Measurements from ENCODE around the gene NSMCE1. TPM values are rescaled to one million over a fixed set of nuclear protein-coding genes. Genes with fewer than 3 reads are reported as not detected.
A peak's percentile ranks its signal among the peaks of the same experiment; 100 is the strongest.

Gene NSMCE1
- total RNA-seq, 1 donor from 2014 or later, result 186 TPM

GRCh38 chr16:27228045-27228444, 40.5 kb downstream of the NSMCE1 start:
- Mint-ChIP-seq H3K4me3 (ENCODE audit: low read depth) (no peak overlapping the region), H3K27me3 (ENCODE audit: low read depth) (no peaks in the 10 kb centered on the region), H3K36me3 (ENCODE audit: low read depth) (peaks cover 76% of the 10 kb centered on the region), H3K27ac (no peak overlapping the region), H3K9me3 (no peaks in the 10 kb centered on the region), H3K4me1 (ENCODE audit: low read depth) (peaks cover 49% of the 10 kb centered on the region)
- DNase-seq (ENCODE audit: low spot score), result no peak
- intact Hi-C loops (cut with micrococcal nuclease), result no loop called here

- intact Hi-C loops (cut with micrococcal nuclease), result no loop called here
- Mint-ChIP-seq H3K27ac (no peak overlapping the region), H3K27me3 (ENCODE audit: low read depth) (no peaks in the 10 kb centered on the region), H3K36me3 (ENCODE audit: low read depth) (peaks cover 67% of the 10 kb centered on the region), H3K9me3 (no peaks in the 10 kb centered on the region), H3K4me1 (ENCODE audit: low read depth) (peaks cover 40% of the 10 kb centered on the region), H3K4me3 (ENCODE audit: low read depth) (no peak overlapping the region)
- DNase-seq (ENCODE audit: low spot score), result no peak
These were observed 41.4 kb downstream of the NSMCE1 start for GRCh38 chr16:27226976-27227705.

- Mint-ChIP-seq H3K27me3 (ENCODE audit: low read depth) (no peaks in the 10 kb centered on the region), H3K9me3 (no peaks in the 10 kb centered on the region), H3K4me1 (ENCODE audit: low read depth) (peaks cover 33% of the 10 kb centered on the region), H3K36me3 (ENCODE audit: low read depth) (peaks cover 60% of the 10 kb centered on the region), H3K27ac (peak overlapping the region; percentile 62), H3K4me3 (ENCODE audit: low read depth) (no peak overlapping the region)
- no peak for DNase-seq (ENCODE audit: low spot score)
- intact Hi-C loops (cut with micrococcal nuclease), result no loop called here
These were observed 42.1 kb downstream of the NSMCE1 start for GRCh38 chr16:27226476-27226875.

GRCh38 chr16:27225536-27226360, 42.8 kb downstream of the NSMCE1 start:
- intact Hi-C loops (cut with micrococcal nuclease), result no loop called here
- H3K27me3 Mint-ChIP-seq (ENCODE audit: low read depth), result no peaks in the 10 kb centered on the region
- peak overlapping the region; percentile 62 for H3K27ac Mint-ChIP-seq
- H3K4me3 Mint-ChIP-seq (ENCODE audit: low read depth), result no peak overlapping the region
- peaks cover 53% of the 10 kb centered on the region for H3K36me3 Mint-ChIP-seq (ENCODE audit: low read depth)
- no peaks in the 10 kb centered on the region for H3K9me3 Mint-ChIP-seq
- DNase-seq (ENCODE audit: low spot score), result no peak
- H3K4me1 Mint-ChIP-seq (ENCODE audit: low read depth), result peaks cover 29% of the 10 kb centered on the region

- peaks cover 47% of the 10 kb centered on the region for H3K36me3 Mint-ChIP-seq (ENCODE audit: low read depth)
- peak overlapping the region; percentile 28 for H3K27ac Mint-ChIP-seq
- intact Hi-C loops (cut with micrococcal nuclease), result no loop called here
- H3K4me1 Mint-ChIP-seq (ENCODE audit: low read depth), result peaks cover 24% of the 10 kb centered on the region
- H3K27me3 Mint-ChIP-seq (ENCODE audit: low read depth), result no peaks in the 10 kb centered on the region
- H3K9me3 Mint-ChIP-seq, result no peaks in the 10 kb centered on the region
- H3K4me3 Mint-ChIP-seq (ENCODE audit: low read depth), result no peak overlapping the region
- DNase-seq (ENCODE audit: low spot score), result no peak
These were observed 43.8 kb downstream of the NSMCE1 start for GRCh38 chr16:27224741-27225300.

- no peaks in the 10 kb centered on the region for H3K9me3 Mint-ChIP-seq
- peak overlapping the region; percentile 46 for H3K27ac Mint-ChIP-seq
- H3K4me1 Mint-ChIP-seq (ENCODE audit: low read depth), result peaks cover 24% of the 10 kb centered on the region
- intact Hi-C loops (cut with micrococcal nuclease), result no loop called here
- H3K27me3 Mint-ChIP-seq (ENCODE audit: low read depth), result no peaks in the 10 kb centered on the region
- no peak overlapping the region for H3K4me3 Mint-ChIP-seq (ENCODE audit: low read depth)
- no peak for DNase-seq (ENCODE audit: low spot score)
- peaks cover 42% of the 10 kb centered on the region for H3K36me3 Mint-ChIP-seq (ENCODE audit: low read depth)
These were observed 44.3 kb downstream of the NSMCE1 start for GRCh38 chr16:27224271-27224737.

GRCh38 chr16:27223701-27224100, 44.9 kb downstream of the NSMCE1 start:
- Mint-ChIP-seq H3K4me1 (ENCODE audit: low read depth) (peaks cover 18% of the 10 kb centered on the region), H3K9me3 (no peaks in the 10 kb centered on the region), H3K36me3 (ENCODE audit: low read depth) (peaks cover 40% of the 10 kb centered on the region), H3K27me3 (ENCODE audit: low read depth) (no peaks in the 10 kb centered on the region), H3K27ac (peak overlapping the region; percentile 46), H3K4me3 (ENCODE audit: low read depth) (no peak overlapping the region)
- DNase-seq (ENCODE audit: low spot score), result no peak
- intact Hi-C loops (cut with micrococcal nuclease), result no loop called here

GRCh38 chr16:27223226-27223610, 45.4 kb downstream of the NSMCE1 start:
- Mint-ChIP-seq H3K4me1 (ENCODE audit: low read depth) (peaks cover 18% of the 10 kb centered on the region), H3K27me3 (ENCODE audit: low read depth) (no peaks in the 10 kb centered on the region), H3K27ac (no peak overlapping the region), H3K9me3 (no peaks in the 10 kb centered on the region), H3K4me3 (ENCODE audit: low read depth) (no peak overlapping the region), H3K36me3 (ENCODE audit: low read depth) (peaks cover 39% of the 10 kb centered on the region)
- intact Hi-C loops (cut with micrococcal nuclease), result no loop called here
- DNase-seq (ENCODE audit: low spot score), result no peak

- intact Hi-C loops (cut with micrococcal nuclease), result no loop called here
- H3K4me3 Mint-ChIP-seq (ENCODE audit: low read depth), result no peak overlapping the region
- H3K4me1 Mint-ChIP-seq (ENCODE audit: low read depth), result peaks cover 18% of the 10 kb centered on the region
- no peaks in the 10 kb centered on the region for H3K27me3 Mint-ChIP-seq (ENCODE audit: low read depth)
- H3K27ac Mint-ChIP-seq, result peak overlapping the region; percentile 16
- H3K9me3 Mint-ChIP-seq, result no peaks in the 10 kb centered on the region
- peaks cover 39% of the 10 kb centered on the region for H3K36me3 Mint-ChIP-seq (ENCODE audit: low read depth)
- DNase-seq (ENCODE audit: low spot score), result no peak
These were observed 46.0 kb downstream of the NSMCE1 start for GRCh38 chr16:27222249-27223225.

GRCh38 chr16:27221576-27222248, 46.9 kb downstream of the NSMCE1 start:
- Mint-ChIP-seq H3K27ac (peak overlapping the region; percentile 16), H3K4me3 (ENCODE audit: low read depth) (no peak overlapping the region), H3K27me3 (ENCODE audit: low read depth) (no peaks in the 10 kb centered on the region), H3K36me3 (ENCODE audit: low read depth) (peaks cover 36% of the 10 kb centered on the region), H3K4me1 (ENCODE audit: low read depth) (peaks cover 11% of the 10 kb centered on the region), H3K9me3 (no peaks in the 10 kb centered on the region)
- intact Hi-C loops (cut with micrococcal nuclease), result no loop called here
- DNase-seq (ENCODE audit: low spot score), result no peak

GRCh38 chr16:27220991-27221390, 47.6 kb downstream of the NSMCE1 start:
- Mint-ChIP-seq H3K27me3 (ENCODE audit: low read depth) (no peaks in the 10 kb centered on the region), H3K9me3 (no peaks in the 10 kb centered on the region), H3K4me1 (ENCODE audit: low read depth) (peaks cover 6% of the 10 kb centered on the region)

GRCh38 chr16:27220527-27220926, 48.0 kb downstream of the NSMCE1 start:
- H3K4me3 Mint-ChIP-seq (ENCODE audit: low read depth), result no peak overlapping the region
- intact Hi-C loops (cut with micrococcal nuclease), result no loop called here
- no peak overlapping the region for H3K27ac Mint-ChIP-seq
- no peak for DNase-seq (ENCODE audit: low spot score)
- H3K36me3 Mint-ChIP-seq (ENCODE audit: low read depth), result peaks cover 32% of the 10 kb centered on the region
- H3K4me1 Mint-ChIP-seq (ENCODE audit: low read depth), result peaks cover 2% of the 10 kb centered on the region
- H3K27me3 Mint-ChIP-seq (ENCODE audit: low read depth), result no peaks in the 10 kb centered on the region
- no peaks in the 10 kb centered on the region for H3K9me3 Mint-ChIP-seq

More at GRCh38 chr16:27220991-27221390, 47.6 kb downstream of the NSMCE1 start:
- DNase-seq (ENCODE audit: low spot score), result no peak
- Mint-ChIP-seq H3K27ac (no peak overlapping the region), H3K36me3 (ENCODE audit: low read depth) (peaks cover 34% of the 10 kb centered on the region), H3K4me3 (ENCODE audit: low read depth) (no peak overlapping the region)
- intact Hi-C loops (cut with micrococcal nuclease), result no loop called here
